ENCODE data around the gene OR52N5. TPM values are rescaled to one million over a fixed set of nuclear protein-coding genes. Genes with fewer than 3 reads are reported as not detected.

The OR52N5 gene
- total RNA-seq, 1 experiment from 2014 or later = not detected

DNA sequence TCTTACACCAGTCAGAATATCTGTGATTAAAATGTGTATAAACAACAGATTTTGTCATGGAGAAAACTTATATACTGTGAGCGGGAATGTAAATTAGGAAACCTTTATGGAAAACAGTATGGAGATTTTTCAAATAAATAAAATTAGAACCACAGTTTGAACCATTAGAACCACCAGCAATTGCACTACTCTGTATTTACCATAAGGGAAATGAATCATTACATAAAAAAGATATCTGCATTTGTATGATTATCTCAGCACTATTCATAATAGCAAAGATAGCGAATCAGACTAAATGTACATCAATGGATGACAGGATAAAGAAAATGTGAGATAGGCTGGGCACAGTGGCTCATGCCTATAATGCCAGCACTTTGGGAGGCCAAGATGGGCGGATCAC lies 36.5 kb downstream of the OR52N5 start:
- Histone ChIP-seq H3K9me3 (ENCODE audit: control insufficient read depth, insufficient read depth, low read depth, low read length) (no peaks in the 10 kb centered on the region), H3K27me3 (ENCODE audit: control insufficient read depth, insufficient read depth, low read length) (peaks cover 2% of the 10 kb centered on the region; the same call in 1 of the 2 replicates), H3K27ac (ENCODE audit: low read length) (no peak overlapping the region), H3K4me1 (ENCODE audit: control insufficient read depth, insufficient read depth, low read length) (no peaks in the 10 kb centered on the region), H3K36me3 (ENCODE audit: control insufficient read depth, insufficient read depth, low read length) (no peaks in the 10 kb centered on the region), H3K4me3 (ENCODE audit: low read depth in 2 of 2, low read length in 2 of 2) (no peak overlapping the region)
- in situ Hi-C loops (cut with HindIII; ENCODE audit: low pct_unique_long_range_greater_than_20kb, low sequenced_read_pairs) (no loop called here), intact Hi-C loops (cut with micrococcal nuclease; ENCODE audit: unreplicated experiment) (no loop called here)
- ChIA-PET POLR2A (no interaction called here), CTCF (no interaction called here)
- DNase-seq (ENCODE audit: low read depth, low spot score) = no peak
- no TSS peak for BruUV-seq (replicated peaks)
- ATAC-seq = no peak
- TF ChIP-seq POLR2AphosphoS5 (IDR thresholded peaks at IDR 0.05; ENCODE audit: low read depth, low read length) = no peak
- no peak for TF ChIP-seq TCF7L2 (IDR thresholded peaks at IDR 0.05; ENCODE audit: low read depth, low read length)
- TF ChIP-seq SIN3A (IDR thresholded peaks at IDR 0.05; ENCODE audit: borderline replicate concordance, insufficient read depth, low read depth, low read length) = no peak
- TF ChIP-seq, protein P1, sequence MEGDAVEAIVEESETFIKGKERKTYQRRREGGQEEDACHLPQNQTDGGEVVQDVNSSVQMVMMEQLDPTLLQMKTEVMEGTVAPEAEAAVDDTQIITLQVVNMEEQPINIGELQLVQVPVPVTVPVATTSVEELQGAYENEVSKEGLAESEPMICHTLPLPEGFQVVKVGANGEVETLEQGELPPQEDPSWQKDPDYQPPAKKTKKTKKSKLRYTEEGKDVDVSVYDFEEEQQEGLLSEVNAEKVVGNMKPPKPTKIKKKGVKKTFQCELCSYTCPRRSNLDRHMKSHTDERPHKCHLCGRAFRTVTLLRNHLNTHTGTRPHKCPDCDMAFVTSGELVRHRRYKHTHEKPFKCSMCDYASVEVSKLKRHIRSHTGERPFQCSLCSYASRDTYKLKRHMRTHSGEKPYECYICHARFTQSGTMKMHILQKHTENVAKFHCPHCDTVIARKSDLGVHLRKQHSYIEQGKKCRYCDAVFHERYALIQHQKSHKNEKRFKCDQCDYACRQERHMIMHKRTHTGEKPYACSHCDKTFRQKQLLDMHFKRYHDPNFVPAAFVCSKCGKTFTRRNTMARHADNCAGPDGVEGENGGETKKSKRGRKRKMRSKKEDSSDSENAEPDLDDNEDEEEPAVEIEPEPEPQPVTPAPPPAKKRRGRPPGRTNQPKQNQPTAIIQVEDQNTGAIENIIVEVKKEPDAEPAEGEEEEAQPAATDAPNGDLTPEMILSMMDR (IDR thresholded peaks at IDR 0.05) = no peak
- TF ChIP-seq, protein P2, sequence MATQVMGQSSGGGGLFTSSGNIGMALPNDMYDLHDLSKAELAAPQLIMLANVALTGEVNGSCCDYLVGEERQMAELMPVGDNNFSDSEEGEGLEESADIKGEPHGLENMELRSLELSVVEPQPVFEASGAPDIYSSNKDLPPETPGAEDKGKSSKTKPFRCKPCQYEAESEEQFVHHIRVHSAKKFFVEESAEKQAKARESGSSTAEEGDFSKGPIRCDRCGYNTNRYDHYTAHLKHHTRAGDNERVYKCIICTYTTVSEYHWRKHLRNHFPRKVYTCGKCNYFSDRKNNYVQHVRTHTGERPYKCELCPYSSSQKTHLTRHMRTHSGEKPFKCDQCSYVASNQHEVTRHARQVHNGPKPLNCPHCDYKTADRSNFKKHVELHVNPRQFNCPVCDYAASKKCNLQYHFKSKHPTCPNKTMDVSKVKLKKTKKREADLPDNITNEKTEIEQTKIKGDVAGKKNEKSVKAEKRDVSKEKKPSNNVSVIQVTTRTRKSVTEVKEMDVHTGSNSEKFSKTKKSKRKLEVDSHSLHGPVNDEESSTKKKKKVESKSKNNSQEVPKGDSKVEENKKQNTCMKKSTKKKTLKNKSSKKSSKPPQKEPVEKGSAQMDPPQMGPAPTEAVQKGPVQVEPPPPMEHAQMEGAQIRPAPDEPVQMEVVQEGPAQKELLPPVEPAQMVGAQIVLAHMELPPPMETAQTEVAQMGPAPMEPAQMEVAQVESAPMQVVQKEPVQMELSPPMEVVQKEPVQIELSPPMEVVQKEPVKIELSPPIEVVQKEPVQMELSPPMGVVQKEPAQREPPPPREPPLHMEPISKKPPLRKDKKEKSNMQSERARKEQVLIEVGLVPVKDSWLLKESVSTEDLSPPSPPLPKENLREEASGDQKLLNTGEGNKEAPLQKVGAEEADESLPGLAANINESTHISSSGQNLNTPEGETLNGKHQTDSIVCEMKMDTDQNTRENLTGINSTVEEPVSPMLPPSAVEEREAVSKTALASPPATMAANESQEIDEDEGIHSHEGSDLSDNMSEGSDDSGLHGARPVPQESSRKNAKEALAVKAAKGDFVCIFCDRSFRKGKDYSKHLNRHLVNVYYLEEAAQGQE (IDR thresholded peaks at IDR 0.05; ENCODE audit: insufficient read depth in 1 of 2, low read depth in 2 of 2, low read length in 1 of 2) = no peak

DNA sequence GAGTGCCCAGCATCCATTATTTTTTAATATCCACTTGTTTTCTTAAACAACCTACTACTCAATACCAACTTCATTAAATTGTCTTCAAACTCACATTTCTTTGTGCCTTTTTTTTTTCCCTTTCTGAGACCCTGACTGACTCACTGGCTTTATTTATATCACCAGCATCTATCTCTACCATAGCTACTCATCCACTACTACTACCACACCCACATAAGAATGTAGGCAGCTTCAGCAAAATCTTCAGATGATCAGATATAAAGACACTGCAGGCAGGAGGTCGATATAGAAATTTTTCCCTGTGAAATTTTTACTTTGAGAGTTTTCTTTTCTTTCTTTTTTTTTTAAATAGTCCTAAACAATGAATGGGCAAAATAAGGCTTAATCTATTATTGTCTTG lies 44.7 kb downstream of the OR52N5 start:
- H3K27me3 ChIP-seq (ENCODE audit: control insufficient read depth, insufficient read depth, low read length) = peaks cover 4% of the 10 kb centered on the region; the same call in 1 of the 2 replicates
- no peak overlapping the region for H3K27ac ChIP-seq (ENCODE audit: low read length)
- POLR2A ChIA-PET = no interaction called here

More for the DNA sequence above, 44.7 kb downstream of the OR52N5 start:
- no peaks in the 10 kb centered on the region for H3K9me3 ChIP-seq (ENCODE audit: control insufficient read depth, insufficient read depth, low read depth, low read length)
- H3K36me3 ChIP-seq (ENCODE audit: control insufficient read depth, insufficient read depth, low read length) = no peaks in the 10 kb centered on the region
- BruUV-seq (replicated peaks) = no TSS peak
- intact Hi-C loops (cut with micrococcal nuclease; ENCODE audit: unreplicated experiment) (no loop called here), in situ Hi-C loops (cut with HindIII; ENCODE audit: low pct_unique_long_range_greater_than_20kb, low sequenced_read_pairs) (no loop called here)
- ATAC-seq = no peak
- no peak overlapping the region for H3K4me3 ChIP-seq (ENCODE audit: low read depth in 2 of 2, low read length in 2 of 2)
- TF ChIP-seq, protein P1 (IDR thresholded peaks at IDR 0.05) = no peak
- TF ChIP-seq SIN3A (IDR thresholded peaks at IDR 0.05; ENCODE audit: borderline replicate concordance, insufficient read depth, low read depth, low read length) = no peak
- no peak for TF ChIP-seq TCF7L2 (IDR thresholded peaks at IDR 0.05; ENCODE audit: low read depth, low read length)
- TF ChIP-seq, protein P2 (IDR thresholded peaks at IDR 0.05; ENCODE audit: insufficient read depth in 1 of 2, low read depth in 2 of 2, low read length in 1 of 2) = no peak
- no peak for TF ChIP-seq POLR2AphosphoS5 (IDR thresholded peaks at IDR 0.05; ENCODE audit: low read depth, low read length)
- no peaks in the 10 kb centered on the region for H3K4me1 ChIP-seq (ENCODE audit: control insufficient read depth, insufficient read depth, low read length)
- DNase-seq (ENCODE audit: low read depth, low spot score) = no peak
- CTCF ChIA-PET = no interaction called here
